HCT116 (cell line): ENCODE measurements around the gene TTYH2.

Source experiments
- CEBPB ChIP-seq: IDR thresholded peaks from 2 replicates; pipeline ENCODE4 v1.6.1; 2012; ENCODE audit warnings: low read depth
- EGR1 ChIP-seq: IDR thresholded peaks from 2 replicates; pipeline ENCODE4 v1.6.1; 2012; ENCODE audit warnings: low read depth
- EZH2 ChIP-seq: fragments of 200-600 bp; sonication (generic); IDR thresholded peaks from 2 replicates; pipeline ENCODE4 v1.6.1; 2017; ENCODE audit warnings: antibody characterized with exemption, mixed run types
- POLR2A ChIP-seq: IDR thresholded peaks from 2 replicates; pipeline ENCODE4 v1.7.0; 2011; ENCODE audit warnings: borderline replicate concordance; ENCODE audit not compliant: insufficient read depth, insufficient read length; ENCODE audit errors: extremely low read depth
- POLR2AphosphoS5 ChIP-seq: IDR thresholded peaks from 2 replicates; pipeline ENCODE4 v1.6.1; 2011; ENCODE audit warnings: mild to moderate bottlenecking, low read depth, low read length, moderate library complexity
- RAD21 ChIP-seq: IDR thresholded peaks from 2 replicates; pipeline ENCODE4 v1.6.1; 2012; ENCODE audit warnings: low read depth, mild to moderate bottlenecking
- SP1 ChIP-seq: IDR thresholded peaks from 2 replicates; pipeline ENCODE4 v1.6.1; 2012; ENCODE audit warnings: low read depth
- ZNF274 ChIP-seq: fragments of 200-500 bp; sonication (Bioruptor generic); IDR thresholded peaks from 2 replicates; pipeline ENCODE4 v1.6.1; 2014; ENCODE audit warnings: mild to moderate bottlenecking, low read depth, low read length, inconsistent platforms
- TF ChIP-seq, protein P1 (sequence below), 3 experiments: fragments of 200-600 bp in 1 of 3; sonication (generic) in 1 of 3; IDR thresholded peaks in 2 of 3; conservative IDR thresholded peaks in 1 of 3; 2 replicates each; pipeline ENCODE4 v1.5.1; 2012 to 2017; ENCODE audit warnings: low read depth in 2 of 3, low read length in 2 of 3, antibody characterized with exemption in 1 of 3, borderline replicate concordance in 1 of 3, control low read depth in 1 of 3, mild to moderate bottlenecking in 1 of 3, mixed read lengths in 1 of 3, mixed run types in 1 of 3, moderate library complexity in 1 of 3; ENCODE audit not compliant: insufficient read depth in 1 of 3
- TF ChIP-seq, protein P2 (sequence below): IDR thresholded peaks from 2 replicates; pipeline ENCODE4 v1.6.1; 2012; ENCODE audit warnings: low read depth
- TF ChIP-seq, protein P3 (sequence below): IDR thresholded peaks from 2 replicates; pipeline ENCODE4 v1.6.1; 2011; ENCODE audit warnings: mild to moderate bottlenecking, low read length, moderate library complexity; ENCODE audit not compliant: insufficient replicate concordance; ENCODE audit errors: extremely low read depth

DNA sequence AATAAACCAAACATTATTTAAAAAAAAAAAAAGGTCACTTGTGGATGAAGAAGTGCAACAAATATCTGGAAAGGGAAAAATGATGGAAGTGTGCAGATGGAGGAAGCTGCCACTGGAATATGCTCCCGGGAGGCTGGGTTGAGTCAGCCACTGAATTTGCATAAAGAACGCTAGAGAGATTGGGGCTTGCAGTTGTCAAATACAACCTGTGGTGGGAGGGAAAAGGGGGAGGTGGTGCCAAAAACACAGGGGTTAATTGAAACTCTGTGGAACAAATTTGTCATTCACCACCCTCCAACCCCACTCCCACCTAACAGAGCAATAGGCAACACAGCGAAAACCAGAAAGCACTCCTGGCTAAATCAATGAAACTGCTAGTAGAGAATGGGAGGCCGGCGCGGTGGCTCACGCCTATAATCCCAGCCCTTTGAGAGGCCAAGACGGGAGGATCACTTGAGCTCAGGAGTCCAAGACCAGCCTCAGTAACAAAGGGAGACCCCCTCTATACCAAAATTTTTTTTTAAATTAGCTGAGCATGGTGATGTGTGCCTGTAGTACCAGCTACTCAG is 47.5 kb upstream of the TTYH2 start:
- TF ChIP-seq EGR1 (no peak), SP1 (no peak), POLR2AphosphoS5 (no peak), POLR2A (no peak), ZNF274 (no peak), RAD21 (no peak), EZH2 (no peak), CEBPB (no peak)
- TF ChIP-seq, protein P1, sequence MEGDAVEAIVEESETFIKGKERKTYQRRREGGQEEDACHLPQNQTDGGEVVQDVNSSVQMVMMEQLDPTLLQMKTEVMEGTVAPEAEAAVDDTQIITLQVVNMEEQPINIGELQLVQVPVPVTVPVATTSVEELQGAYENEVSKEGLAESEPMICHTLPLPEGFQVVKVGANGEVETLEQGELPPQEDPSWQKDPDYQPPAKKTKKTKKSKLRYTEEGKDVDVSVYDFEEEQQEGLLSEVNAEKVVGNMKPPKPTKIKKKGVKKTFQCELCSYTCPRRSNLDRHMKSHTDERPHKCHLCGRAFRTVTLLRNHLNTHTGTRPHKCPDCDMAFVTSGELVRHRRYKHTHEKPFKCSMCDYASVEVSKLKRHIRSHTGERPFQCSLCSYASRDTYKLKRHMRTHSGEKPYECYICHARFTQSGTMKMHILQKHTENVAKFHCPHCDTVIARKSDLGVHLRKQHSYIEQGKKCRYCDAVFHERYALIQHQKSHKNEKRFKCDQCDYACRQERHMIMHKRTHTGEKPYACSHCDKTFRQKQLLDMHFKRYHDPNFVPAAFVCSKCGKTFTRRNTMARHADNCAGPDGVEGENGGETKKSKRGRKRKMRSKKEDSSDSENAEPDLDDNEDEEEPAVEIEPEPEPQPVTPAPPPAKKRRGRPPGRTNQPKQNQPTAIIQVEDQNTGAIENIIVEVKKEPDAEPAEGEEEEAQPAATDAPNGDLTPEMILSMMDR (IDR thresholded peaks at IDR 0.05 in 2 of 3, conservative IDR thresholded peaks at IDR 0.05 in 1 of 3; ENCODE audit: borderline replicate concordance in 1 of 3, insufficient read depth in 1 of 3, low read depth in 2 of 3, low read length in 2 of 3), result no peak
- TF ChIP-seq, protein P2, sequence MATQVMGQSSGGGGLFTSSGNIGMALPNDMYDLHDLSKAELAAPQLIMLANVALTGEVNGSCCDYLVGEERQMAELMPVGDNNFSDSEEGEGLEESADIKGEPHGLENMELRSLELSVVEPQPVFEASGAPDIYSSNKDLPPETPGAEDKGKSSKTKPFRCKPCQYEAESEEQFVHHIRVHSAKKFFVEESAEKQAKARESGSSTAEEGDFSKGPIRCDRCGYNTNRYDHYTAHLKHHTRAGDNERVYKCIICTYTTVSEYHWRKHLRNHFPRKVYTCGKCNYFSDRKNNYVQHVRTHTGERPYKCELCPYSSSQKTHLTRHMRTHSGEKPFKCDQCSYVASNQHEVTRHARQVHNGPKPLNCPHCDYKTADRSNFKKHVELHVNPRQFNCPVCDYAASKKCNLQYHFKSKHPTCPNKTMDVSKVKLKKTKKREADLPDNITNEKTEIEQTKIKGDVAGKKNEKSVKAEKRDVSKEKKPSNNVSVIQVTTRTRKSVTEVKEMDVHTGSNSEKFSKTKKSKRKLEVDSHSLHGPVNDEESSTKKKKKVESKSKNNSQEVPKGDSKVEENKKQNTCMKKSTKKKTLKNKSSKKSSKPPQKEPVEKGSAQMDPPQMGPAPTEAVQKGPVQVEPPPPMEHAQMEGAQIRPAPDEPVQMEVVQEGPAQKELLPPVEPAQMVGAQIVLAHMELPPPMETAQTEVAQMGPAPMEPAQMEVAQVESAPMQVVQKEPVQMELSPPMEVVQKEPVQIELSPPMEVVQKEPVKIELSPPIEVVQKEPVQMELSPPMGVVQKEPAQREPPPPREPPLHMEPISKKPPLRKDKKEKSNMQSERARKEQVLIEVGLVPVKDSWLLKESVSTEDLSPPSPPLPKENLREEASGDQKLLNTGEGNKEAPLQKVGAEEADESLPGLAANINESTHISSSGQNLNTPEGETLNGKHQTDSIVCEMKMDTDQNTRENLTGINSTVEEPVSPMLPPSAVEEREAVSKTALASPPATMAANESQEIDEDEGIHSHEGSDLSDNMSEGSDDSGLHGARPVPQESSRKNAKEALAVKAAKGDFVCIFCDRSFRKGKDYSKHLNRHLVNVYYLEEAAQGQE, result no peak
- TF ChIP-seq, protein P3, sequence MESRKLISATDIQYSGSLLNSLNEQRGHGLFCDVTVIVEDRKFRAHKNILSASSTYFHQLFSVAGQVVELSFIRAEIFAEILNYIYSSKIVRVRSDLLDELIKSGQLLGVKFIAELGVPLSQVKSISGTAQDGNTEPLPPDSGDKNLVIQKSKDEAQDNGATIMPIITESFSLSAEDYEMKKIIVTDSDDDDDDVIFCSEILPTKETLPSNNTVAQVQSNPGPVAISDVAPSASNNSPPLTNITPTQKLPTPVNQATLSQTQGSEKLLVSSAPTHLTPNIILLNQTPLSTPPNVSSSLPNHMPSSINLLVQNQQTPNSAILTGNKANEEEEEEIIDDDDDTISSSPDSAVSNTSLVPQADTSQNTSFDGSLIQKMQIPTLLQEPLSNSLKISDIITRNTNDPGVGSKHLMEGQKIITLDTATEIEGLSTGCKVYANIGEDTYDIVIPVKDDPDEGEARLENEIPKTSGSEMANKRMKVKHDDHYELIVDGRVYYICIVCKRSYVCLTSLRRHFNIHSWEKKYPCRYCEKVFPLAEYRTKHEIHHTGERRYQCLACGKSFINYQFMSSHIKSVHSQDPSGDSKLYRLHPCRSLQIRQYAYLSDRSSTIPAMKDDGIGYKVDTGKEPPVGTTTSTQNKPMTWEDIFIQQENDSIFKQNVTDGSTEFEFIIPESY, result no peak
